Esophagus muscularis mucosa (tissue), 4 donors: ENCODE results near the gene SWAP70.

Source experiments
- CTCF ChIP-seq, 3 experiments: fragments of 200-600 bp in 2 of 3; fragments of 450-650 bp in 1 of 3; sonication (generic) in 2 of 3; IDR thresholded peaks; one replicate each; pipeline ENCODE4 v1.5.1; 2017 to 2019; ENCODE audit warnings: antibody characterized with exemption in 3 of 3, mild to moderate bottlenecking in 2 of 3, moderate library complexity in 1 of 3
- EP300 ChIP-seq: sonication (generic); formaldehyde crosslinking; IDR thresholded peaks from one replicate; pipeline ENCODE4 v1.6.1; 2017; ENCODE audit warnings: antibody characterized with exemption
- POLR2A ChIP-seq: fragments of 450-650 bp; IDR thresholded peaks from one replicate; pipeline ENCODE4 v1.6.1; 2017; ENCODE audit warnings: antibody characterized with exemption, moderate library complexity, mild to moderate bottlenecking, low read depth
- POLR2AphosphoS5 ChIP-seq, 2 donors: sonication (generic); formaldehyde crosslinking; IDR thresholded peaks; one replicate each; pipeline ENCODE4 v1.6.1; 2017; ENCODE audit warnings: antibody characterized with exemption in 2 of 2

GRCh38 chr11:9799886-9800285 is 136.0 kb downstream of the SWAP70 start:
- TF ChIP-seq CTCF (IDR thresholded peaks at IDR 0.05) (no peak), POLR2A (no peak), EP300 (no peak), POLR2AphosphoS5 (IDR thresholded peaks at IDR 0.05) (no peak)
